ENCODE data around the gene CRYBB1.
"Not testable (repeated sequence)": the region's sequence is repeated elsewhere in the genome, so short reads cannot be mapped to it uniquely, and the experiment has no call there.

CRYBB1 gene

DNA sequence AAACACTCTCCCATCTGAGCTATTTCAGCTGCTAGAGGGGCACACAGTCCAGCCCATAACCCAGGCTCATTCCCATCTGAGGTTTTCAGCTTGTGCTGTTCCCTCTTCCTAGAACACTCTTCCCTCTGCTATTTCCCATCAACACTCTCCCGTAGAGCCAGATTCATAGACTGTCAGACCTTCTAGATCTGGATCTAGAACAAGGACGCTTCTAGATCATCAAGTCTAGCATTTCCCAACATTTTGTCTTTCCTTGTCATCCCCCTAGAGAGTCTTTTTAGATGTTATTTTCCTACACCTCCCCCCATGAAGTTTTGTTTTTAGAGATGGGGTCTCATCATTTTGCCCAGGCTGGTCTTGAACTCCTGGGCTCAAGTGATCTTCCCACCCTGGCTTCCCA, 17.3 kb upstream of the CRYBB1 start:
- no peak for DNase-seq

GRCh38 chr22:26634189-26634588, 16.4 kb upstream of the CRYBB1 start:
- DNase-seq = no peak

DNA sequence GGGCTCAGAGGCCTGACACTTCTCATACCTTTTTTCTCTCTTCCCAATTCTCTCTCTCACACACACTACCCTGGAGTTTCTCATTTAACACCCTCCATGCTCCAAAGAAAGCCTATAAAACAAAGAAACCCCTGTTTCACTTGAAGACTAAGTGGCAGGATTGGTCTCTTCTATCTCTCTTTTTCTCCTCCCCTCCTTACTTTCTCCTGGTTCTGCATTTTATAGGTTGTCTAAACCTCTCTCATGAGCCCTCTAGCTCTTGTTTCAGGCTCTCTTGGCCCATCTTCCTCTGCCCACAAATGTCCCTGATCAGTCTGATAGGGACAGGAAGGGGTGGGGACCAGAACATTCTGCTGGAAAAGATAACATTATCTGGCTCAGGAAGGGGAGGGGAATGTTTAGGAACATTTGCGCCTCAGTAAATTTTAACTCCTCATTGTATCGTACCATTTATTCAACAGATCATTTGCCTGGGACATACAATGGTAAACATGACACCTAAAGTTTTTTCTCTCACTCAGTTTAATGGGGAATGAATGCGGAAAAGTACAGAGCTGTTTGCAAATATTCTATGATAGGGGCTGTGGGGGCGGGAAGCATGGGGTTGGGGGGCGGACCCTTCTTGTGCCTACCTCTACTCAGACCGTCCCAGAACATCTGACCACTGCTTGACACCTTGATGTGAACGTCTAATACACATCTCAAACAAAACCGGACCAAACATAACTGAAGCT, 14.8 kb upstream of the CRYBB1 start:
- DNase-seq = no peak

GRCh38 chr22:26631282-26631681, 13.5 kb upstream of the CRYBB1 start:
- no peak for DNase-seq

GRCh38 chr22:26629988-26630761, 12.3 kb upstream of the CRYBB1 start:
- DNase-seq = no peak

GRCh38 chr22:26624803-26625202, 7.0 kb upstream of the CRYBB1 start:
- DNase-seq = no peak

DNA sequence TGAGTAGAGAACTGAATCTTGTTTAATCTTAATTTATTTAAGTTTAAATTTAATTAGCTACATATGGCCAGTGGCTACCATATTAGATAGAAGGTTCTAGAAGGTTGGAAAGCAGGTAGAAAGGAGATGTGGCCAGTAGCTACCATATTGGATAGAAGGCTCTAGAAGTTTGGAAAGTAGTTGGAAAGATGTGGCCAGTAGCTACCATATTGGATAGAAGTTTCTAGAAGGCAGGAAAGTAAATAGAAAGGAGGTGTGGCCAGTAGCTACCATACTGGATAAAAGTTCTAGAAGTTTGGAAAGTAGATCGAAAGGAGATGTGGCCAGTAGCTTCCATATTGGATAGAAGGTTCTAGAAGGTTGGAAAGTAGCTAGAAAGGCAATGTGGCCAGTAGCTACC, 6.2 kb upstream of the CRYBB1 start:
- DNase-seq = no peak

DNA sequence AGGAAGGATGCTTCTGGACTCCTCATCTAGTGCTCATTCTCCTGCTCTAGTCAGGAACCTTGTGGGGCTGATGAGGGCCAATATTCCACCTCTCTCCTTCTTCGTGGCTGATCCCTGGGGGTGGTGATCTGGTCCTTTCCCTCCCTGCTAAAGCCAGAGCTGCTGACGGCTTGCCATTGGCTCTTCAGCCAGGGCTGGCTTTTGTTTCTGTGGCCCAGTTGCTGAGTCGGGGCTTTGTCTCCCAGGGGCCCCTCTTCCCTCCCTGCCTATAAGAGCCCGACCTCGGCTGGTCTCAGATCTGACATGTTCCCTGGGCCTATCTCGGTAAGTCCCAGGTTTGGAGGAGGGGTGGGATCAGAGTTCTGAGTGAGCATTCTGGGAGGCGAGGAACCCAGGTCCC, 3.8 kb upstream of the CRYBB1 start, which contains the start of gene CRYBA4:
Gene CRYBA4 (plus strand): TSS at position 301 of the 400 bp plus-strand sequence. CDS start 634 bp downstream, outside the sequence.
- DNase-seq = no peak

GRCh38 chr22:26620197-26620596, 2.4 kb upstream of the CRYBB1 start:
- DNase-seq = no peak

- no peak for DNase-seq
Observed at GRCh38 chr22:26619510-26619909, 1.7 kb upstream of the CRYBB1 start.

- DNase-seq = no peak
Observed at GRCh38 chr22:26618455-26618854, 628 bp upstream of the CRYBB1 start.

GRCh38 chr22:26616650-26617049, 1.2 kb downstream of the CRYBB1 start:
- DNase-seq = no peak

DNA sequence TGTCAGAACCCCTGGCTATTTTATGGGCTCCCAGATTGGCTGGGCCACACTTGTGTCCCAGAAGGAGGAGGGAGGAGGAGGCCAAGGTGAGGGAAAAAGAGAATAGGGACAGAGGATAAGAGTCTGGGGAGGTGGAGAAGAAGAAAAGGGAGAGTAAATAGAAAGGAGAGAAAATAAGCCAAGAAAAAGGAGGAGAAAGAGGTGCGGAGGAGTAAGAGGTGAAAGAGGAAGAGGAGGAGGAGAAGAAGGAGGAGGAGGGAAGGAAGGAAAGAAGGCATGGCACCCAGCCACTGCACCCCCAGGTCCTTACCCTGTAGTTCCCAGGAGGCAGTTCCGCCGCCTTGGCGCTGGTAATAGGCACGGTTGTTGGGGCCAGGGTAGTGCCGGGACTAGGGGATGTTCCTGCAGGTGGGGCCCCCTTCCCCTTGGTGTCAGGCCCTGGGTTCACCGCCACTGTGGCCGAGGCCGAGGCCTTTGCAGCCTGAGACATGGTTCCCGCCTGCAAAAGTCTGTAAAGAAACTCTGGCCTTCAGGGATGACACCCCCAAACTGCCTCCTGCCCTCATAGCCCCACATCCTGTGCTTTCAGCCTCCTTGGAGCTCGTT, 1.9 kb downstream of the CRYBB1 start:
- DNase-seq = no peak

- no peak for DNase-seq
Observed at GRCh38 chr22:26615149-26615548, 2.7 kb downstream of the CRYBB1 start.

DNA sequence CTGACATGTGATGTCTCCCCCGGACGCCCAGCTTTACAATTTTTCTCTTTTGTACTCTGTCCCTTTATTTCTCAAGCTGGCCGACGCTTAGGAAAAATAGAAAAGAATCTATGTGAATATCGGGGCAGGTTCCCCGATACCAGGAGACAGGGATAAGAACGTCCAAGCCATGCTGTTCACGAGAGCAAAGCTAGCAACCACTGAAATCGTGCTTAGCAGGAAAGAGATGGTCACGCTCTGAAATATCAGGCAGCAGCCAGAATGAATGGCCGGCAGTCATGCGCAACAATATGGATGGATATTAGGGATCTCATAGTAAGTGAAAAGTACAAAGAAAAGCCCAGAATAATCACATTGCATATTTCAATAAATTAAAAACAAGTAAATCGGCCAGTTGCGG, 3.5 kb downstream of the CRYBB1 start:
- no peak for DNase-seq

DNA sequence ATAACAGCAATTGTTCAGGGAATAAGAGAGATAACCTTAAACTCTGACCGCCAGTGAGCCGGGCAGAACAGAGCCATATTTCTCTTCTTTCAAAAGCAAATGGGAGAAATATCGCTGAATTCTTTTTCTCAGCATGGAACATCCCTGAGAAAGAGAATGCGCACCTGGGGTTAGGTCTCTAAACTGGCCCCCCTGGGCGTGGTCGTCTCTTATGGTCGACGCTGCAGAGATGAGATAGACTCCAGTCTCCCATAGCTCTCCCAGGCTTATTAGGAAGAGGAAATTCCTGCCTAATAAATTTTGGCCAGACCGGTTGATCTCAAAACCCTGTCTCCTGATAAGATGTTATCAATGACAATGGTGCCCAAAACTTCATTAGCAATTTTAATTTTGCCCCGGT, 4.1 kb downstream of the CRYBB1 start:
- not testable (repeated sequence) for DNase-seq

- no peak for DNase-seq
Observed at GRCh38 chr22:26612652-26613051, 5.2 kb downstream of the CRYBB1 start.

GRCh38 chr22:26610996-26611395, 6.8 kb downstream of the CRYBB1 start:
- DNase-seq = no peak

- DNase-seq = peak in 1 of 2 donors; percentile 24
Observed at GRCh38 chr22:26610072-26610958, 7.5 kb downstream of the CRYBB1 start.

GRCh38 chr22:26609287-26609686, 8.5 kb downstream of the CRYBB1 start:
- DNase-seq = no peak

DNA sequence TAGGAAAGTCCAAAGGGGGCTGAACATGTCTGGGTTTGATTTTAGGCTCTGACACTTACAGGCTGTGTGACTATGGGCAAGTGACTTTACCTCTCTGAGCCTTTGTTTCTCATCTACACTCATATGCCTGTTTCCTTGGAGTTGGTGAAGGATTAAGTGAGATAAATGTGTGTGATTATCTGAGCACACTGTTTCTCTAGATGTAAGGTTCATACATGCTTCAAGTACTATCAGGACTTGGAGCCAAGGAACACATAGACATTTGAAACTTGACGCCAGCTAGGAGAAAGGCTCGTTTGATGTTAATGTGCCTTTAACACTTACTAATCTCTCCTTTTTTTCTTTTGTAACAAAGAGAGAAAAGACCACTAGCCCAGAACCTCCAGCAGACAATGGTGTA, 9.7 kb downstream of the CRYBB1 start:
- DNase-seq = no peak

- no peak for DNase-seq
Observed at GRCh38 chr22:26606611-26607010, 11.2 kb downstream of the CRYBB1 start.

DNA sequence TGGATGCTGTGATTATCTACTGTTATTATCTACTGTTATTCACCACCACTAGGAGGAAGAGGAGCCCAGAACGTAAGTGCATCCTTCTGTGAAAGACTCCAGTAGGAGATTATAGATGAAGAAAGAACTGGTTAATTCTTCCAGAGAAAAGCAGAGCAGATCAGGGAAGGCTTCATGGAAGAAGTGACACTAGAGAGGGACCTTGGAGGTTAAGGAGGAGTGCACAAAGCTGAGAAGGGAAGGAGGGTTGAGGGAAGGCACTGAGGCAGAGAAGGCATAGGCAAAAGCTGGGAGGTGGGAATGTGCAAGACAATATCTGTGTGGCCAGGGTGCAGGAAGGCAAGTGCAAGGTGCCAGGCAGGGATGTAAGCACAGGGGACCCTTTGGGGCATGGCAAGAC, 13.5 kb downstream of the CRYBB1 start:
- DNase-seq = no peak

All from hippocampal formation (tissue), 2 donors.